GM23248 (cell line): ENCODE data around the gene REPS2. TPM values are rescaled to one million over a fixed set of nuclear protein-coding genes. Genes with fewer than 3 reads are reported as not detected.

Experiments
- DNase-seq: peaks from one replicate; pipeline ENCODE4 v3.0.0-alpha.2; 2015
- H2AFZ ChIP-seq: fragments of 200-600 bp; sonication (generic); 2 replicates; pipeline ENCODE4 v1.6.1; 2016; ENCODE audit warnings: antibody characterized with exemption
- H3F3A ChIP-seq: fragments of 200-600 bp; sonication (generic); 2 replicates; pipeline ENCODE4 v1.6.1; 2016; ENCODE audit warnings: mild to moderate bottlenecking, antibody characterized with exemption, mixed run types; ENCODE audit not compliant: insufficient read depth
- H3K27ac ChIP-seq: fragments of 200-600 bp; sonication (generic); 2 replicates; pipeline ENCODE4 v1.5.1; 2016; ENCODE audit warnings: mild to moderate bottlenecking
- H3K27me3 ChIP-seq: fragments of 200-600 bp; sonication (generic); replicated peaks from 2 replicates; pipeline ENCODE4 v1.6.1; 2016; ENCODE audit warnings: mild to moderate bottlenecking; ENCODE audit not compliant: insufficient read depth
- H3K36me3 ChIP-seq: fragments of 200-600 bp; sonication (generic); 2 replicates; pipeline ENCODE4 v1.6.1; 2016; ENCODE audit warnings: low read depth, mild to moderate bottlenecking
- H3K4me1 ChIP-seq: fragments of 200-600 bp; sonication (generic); 2 replicates; pipeline ENCODE4 v1.6.1; 2016; ENCODE audit warnings: mild to moderate bottlenecking; ENCODE audit not compliant: insufficient read depth
- H3K4me2 ChIP-seq: fragments of 200-600 bp; sonication (generic); one replicate; pipeline ENCODE4 v1.6.1; 2016; ENCODE audit warnings: mild to moderate bottlenecking; ENCODE audit not compliant: unreplicated experiment
- H3K4me3 ChIP-seq: fragments of 200-600 bp; sonication (generic); 2 replicates; pipeline ENCODE4 v1.5.1; 2016; ENCODE audit warnings: mild to moderate bottlenecking
- H3K79me2 ChIP-seq: fragments of 200-600 bp; sonication (generic); 2 replicates; pipeline ENCODE4 v1.6.1; 2016; ENCODE audit warnings: mild to moderate bottlenecking; ENCODE audit not compliant: insufficient read depth
- H3K9ac ChIP-seq: fragments of 200-600 bp; sonication (generic); 2 replicates; pipeline ENCODE4 v1.6.1; 2016; ENCODE audit warnings: mild to moderate bottlenecking
- H3K9me2 ChIP-seq: fragments of 200-600 bp; sonication (generic); 2 replicates; pipeline ENCODE4 v1.6.1; 2016; ENCODE audit warnings: mixed run types, mild to moderate bottlenecking, moderate library complexity; ENCODE audit not compliant: insufficient read depth
- H3K9me3 ChIP-seq: fragments of 200-600 bp; sonication (generic); one replicate; pipeline ENCODE4 v1.6.1; 2017; ENCODE audit warnings: low read depth
- H4K20me1 ChIP-seq: fragments of 200-600 bp; sonication (generic); 2 replicates; pipeline ENCODE4 v1.6.0; 2016; ENCODE audit not compliant: insufficient read depth
- EZH2 ChIP-seq: fragments of 200-600 bp; sonication (generic); IDR thresholded peaks from 2 replicates; pipeline ENCODE4 v1.6.1; 2018; ENCODE audit warnings: antibody characterized with exemption, mild to moderate bottlenecking; ENCODE audit not compliant: insufficient read depth, poor library complexity, severe bottlenecking
- EZH2phosphoT487 ChIP-seq: fragments of 200-600 bp; sonication (generic); IDR thresholded peaks from 2 replicates; pipeline ENCODE4 v1.6.1; 2018; ENCODE audit warnings: antibody characterized with exemption, moderate library complexity, mild to moderate bottlenecking, low read depth; ENCODE audit not compliant: insufficient read depth
- WGBS, 2 experiments: methylation state at CpG; one replicate each; pipeline ENCODE4 v1.1.6; 2015 to 2017; ENCODE audit warnings: low lambda C conversion rate in 2 of 2, low coverage in 1 of 2; ENCODE audit errors: missing lambda C conversion rate in 2 of 2; 5-methylcytosine and 5-hydroxymethylcytosine counted together
- in situ Hi-C: fragments of 300-500 bp; cut with MboI; formaldehyde crosslinking; loops from 2 replicates; pipeline ENCODE4 v1.15.0; 2020
- polyA plus RNA-seq: library from polyadenylated mRNA; unstranded; fragments of >200 nt; fragmentation: Nextera tagmentation; extraction: Ambion mirVana; gene quantifications from 2 replicates; pipeline ENCODE4 v1.2.1, GENCODE V29; 2016
- total RNA-seq: library from RNA; depleted of rRNA; stranded (reverse); fragments of >200 nt; shearing (Covaris generic); gene quantifications from 2 replicates; pipeline ENCODE4 v1.2.3, GENCODE V29; 2014

REPS2 gene
- total and polyA plus RNA-seq, 2 experiments from 2014 or later, result 0.03 to 0.11 TPM

- H3K9me3 ChIP-seq, result no peaks in the 10 kb centered on the region
- no peak overlapping the region for H2AFZ ChIP-seq
- no peaks in the 10 kb centered on the region for H3K27me3 ChIP-seq
- no peak for TF ChIP-seq EZH2
- no peak for TF ChIP-seq EZH2phosphoT487
- no peaks in the 10 kb centered on the region for H3K4me1 ChIP-seq
- no peak for DNase-seq
- H3K9me2 ChIP-seq, result no peaks in the 10 kb centered on the region
- no peaks in the 10 kb centered on the region for H4K20me1 ChIP-seq
- H3K27ac ChIP-seq, result no peak overlapping the region
- no peak overlapping the region for H3K4me2 ChIP-seq
- no peaks in the 10 kb centered on the region for H3K36me3 ChIP-seq
- no peaks in the 10 kb centered on the region for H3F3A ChIP-seq
- no peak overlapping the region for H3K4me3 ChIP-seq
- no peak overlapping the region for H3K9ac ChIP-seq
- no peaks in the 10 kb centered on the region for H3K79me2 ChIP-seq
- in situ Hi-C loops, result no loop called here
Measured at GRCh38 chrX:16999275-16999674, 52.8 kb downstream of the REPS2 start.

- Histone ChIP-seq H3K4me1 (no peaks in the 10 kb centered on the region), H3K9me2 (no peaks in the 10 kb centered on the region), H3K27ac (no peak overlapping the region), H2AFZ (no peak overlapping the region), H4K20me1 (no peaks in the 10 kb centered on the region), H3K27me3 (no peaks in the 10 kb centered on the region), H3K4me2 (no peak overlapping the region), H3K4me3 (no peak overlapping the region), H3K9ac (no peak overlapping the region), H3K9me3 (no peaks in the 10 kb centered on the region), H3K79me2 (no peaks in the 10 kb centered on the region), H3F3A (no peaks in the 10 kb centered on the region), H3K36me3 (no peaks in the 10 kb centered on the region)
- in situ Hi-C loops, result no loop called here
- WGBS, 2 experiments, result 73 to 79% methylated on average over 2 of the region's 2 CpGs
- no peak for TF ChIP-seq EZH2phosphoT487
- no peak for TF ChIP-seq EZH2
- DNase-seq, result no peak
Measured at GRCh38 chrX:17000751-17001150, 54.3 kb downstream of the REPS2 start.

- H3K79me2 ChIP-seq, result no peaks in the 10 kb centered on the region
- no peaks in the 10 kb centered on the region for H3K27me3 ChIP-seq
- no peak for DNase-seq
- H3K4me3 ChIP-seq, result no peak overlapping the region
- H4K20me1 ChIP-seq, result no peaks in the 10 kb centered on the region
- no peak for TF ChIP-seq EZH2
- no peak for TF ChIP-seq EZH2phosphoT487
- in situ Hi-C loops, result no loop called here
- H3K9me2 ChIP-seq, result no peaks in the 10 kb centered on the region
- no peak overlapping the region for H3K9ac ChIP-seq
- no peak overlapping the region for H2AFZ ChIP-seq
- no peak overlapping the region for H3K4me2 ChIP-seq
- H3F3A ChIP-seq, result no peaks in the 10 kb centered on the region
- 93 to 95% methylated on average over 3 of the region's 3 CpGs for WGBS, 2 experiments
- no peaks in the 10 kb centered on the region for H3K4me1 ChIP-seq
- H3K27ac ChIP-seq, result no peak overlapping the region
- no peaks in the 10 kb centered on the region for H3K9me3 ChIP-seq
- H3K36me3 ChIP-seq, result no peaks in the 10 kb centered on the region
Measured at GRCh38 chrX:17005712-17006368, 59.4 kb downstream of the REPS2 start.

- Histone ChIP-seq H3K79me2 (no peaks in the 10 kb centered on the region), H3K4me2 (no peak overlapping the region), H3K27ac (no peak overlapping the region), H3K4me3 (no peak overlapping the region), H3K27me3 (no peaks in the 10 kb centered on the region), H4K20me1 (no peaks in the 10 kb centered on the region), H3K36me3 (no peaks in the 10 kb centered on the region), H2AFZ (no peak overlapping the region), H3K9me2 (no peaks in the 10 kb centered on the region), H3K9ac (no peak overlapping the region), H3K4me1 (no peaks in the 10 kb centered on the region), H3F3A (no peaks in the 10 kb centered on the region), H3K9me3 (no peaks in the 10 kb centered on the region)
- TF ChIP-seq EZH2phosphoT487 (no peak), EZH2 (no peak)
- in situ Hi-C loops, result no loop called here
- 48 to 49% methylated on average over 8 of the region's 8 CpGs for WGBS, 2 experiments
- peak; percentile 31 for DNase-seq
Measured at GRCh38 chrX:17007134-17007768, 60.8 kb downstream of the REPS2 start.
